HEK293 (cell line): ENCODE results near the gene SAMD4B.

Source experiments
- CTCF ChIA-PET: fragments of 350-600 bp; formaldehyde crosslinking; extraction: SDS; loops from one replicate; lab custom pipeline; 2021; ENCODE audit warnings: antibody characterized with exemption; lab: Yijun Ruan, JAX
- POLR2A ChIA-PET: fragments of 300-600 bp; formaldehyde crosslinking; extraction: SDS; loops from one replicate; lab custom pipeline; 2020; ENCODE audit warnings: antibody characterized with exemption, inconsistent platforms; lab: Yijun Ruan, JAX
- H3K27ac ChIP-seq: fragments of 200-500 bp; sonication (Bioruptor generic); 2 replicates; pipeline ENCODE4 v1.5.1; 2014; ENCODE audit warnings: low read depth, low read length, control low read depth, inconsistent platforms; ENCODE audit errors: extremely low read depth
- H3K36me3 ChIP-seq, 2 experiments: fragments of 200-500 bp in 1 of 2; sonication (Bioruptor generic) in 1 of 2; 1 replicate in 1 of 2; 2 replicates in 1 of 2; pipeline ENCODE4 v1.5.1; 2014 to 2017; ENCODE audit warnings: inconsistent platforms in 2 of 2, low read length in 2 of 2; ENCODE audit not compliant: control insufficient read depth in 2 of 2, insufficient read depth in 1 of 2
- H3K4me1 ChIP-seq: fragments of 200-500 bp; sonication (Bioruptor generic); 2 replicates; pipeline ENCODE4 v1.5.1; 2014; ENCODE audit warnings: mild to moderate bottlenecking, low read length, inconsistent platforms; ENCODE audit not compliant: control insufficient read depth, insufficient read depth
- H3K4me3 ChIP-seq: 2 replicates; pipeline ENCODE4 v1.5.1; 2011; ENCODE audit warnings: low read depth, mild to moderate bottlenecking, control low read depth, low read length, moderate library complexity
- H3K9me3 ChIP-seq: fragments of 200-500 bp; sonication (Bioruptor generic); 2 replicates; pipeline ENCODE4 v1.5.1; 2014; ENCODE audit warnings: low read depth, low read length, inconsistent platforms; ENCODE audit not compliant: control insufficient read depth, insufficient read depth
- BCL11B ChIP-seq: fragments of 450-650 bp; formaldehyde crosslinking; IDR thresholded peaks from 2 replicates; pipeline ENCODE4 v1.5.1; 2016; ENCODE audit warnings: low read depth, missing biosample characterization, missing genetic modification characterization
- HIC1 ChIP-seq: fragments of 450-650 bp; formaldehyde crosslinking; IDR thresholded peaks from 2 replicates; pipeline ENCODE4 v1.5.1; 2016; ENCODE audit warnings: missing biosample characterization, missing genetic modification characterization
- SP7 ChIP-seq: fragments of 450-650 bp; formaldehyde crosslinking; IDR thresholded peaks from 2 replicates; pipeline ENCODE4 v1.5.1; 2016; ENCODE audit warnings: missing biosample characterization, missing genetic modification characterization
- ZBTB20 ChIP-seq: fragments of 450-650 bp; formaldehyde crosslinking; IDR thresholded peaks from 2 replicates; pipeline ENCODE4 v1.5.1; 2016; ENCODE audit warnings: missing biosample characterization, missing genetic modification characterization
- ZBTB48 ChIP-seq: fragments of 450-650 bp; formaldehyde crosslinking; IDR thresholded peaks from 2 replicates; pipeline ENCODE4 v1.5.1; 2016; ENCODE audit warnings: missing biosample characterization, missing genetic modification characterization
- ZFP37 ChIP-seq: fragments of 450-650 bp; formaldehyde crosslinking; IDR thresholded peaks from 2 replicates; pipeline ENCODE4 v1.5.1; 2016; ENCODE audit warnings: missing biosample characterization, missing genetic modification characterization
- ZFP69B ChIP-seq: fragments of 450-650 bp; formaldehyde crosslinking; IDR thresholded peaks from 2 replicates; pipeline ENCODE4 v1.5.1; 2016; ENCODE audit warnings: missing biosample characterization, missing genetic modification characterization
- ZIC2 ChIP-seq: fragments of 450-650 bp; formaldehyde crosslinking; IDR thresholded peaks from 2 replicates; pipeline ENCODE4 v1.5.1; 2016; ENCODE audit warnings: missing biosample characterization, missing genetic modification characterization
- ZNF280D ChIP-seq: fragments of 450-650 bp; formaldehyde crosslinking; IDR thresholded peaks from 2 replicates; pipeline ENCODE4 v1.5.1; 2016; ENCODE audit warnings: missing biosample characterization, missing genetic modification characterization
- ZNF416 ChIP-seq: fragments of 450-650 bp; formaldehyde crosslinking; IDR thresholded peaks from 2 replicates; pipeline ENCODE4 v1.5.1; 2016; ENCODE audit warnings: missing biosample characterization, missing genetic modification characterization
- ZNF423 ChIP-seq: fragments of 450-650 bp; formaldehyde crosslinking; IDR thresholded peaks from 2 replicates; pipeline ENCODE4 v1.5.1; 2016; ENCODE audit warnings: missing biosample characterization, missing genetic modification characterization
- ZNF600 ChIP-seq: fragments of 450-650 bp; formaldehyde crosslinking; IDR thresholded peaks from 2 replicates; pipeline ENCODE4 v1.5.1; 2016; ENCODE audit warnings: missing biosample characterization, missing genetic modification characterization
- ZNF610 ChIP-seq: fragments of 450-650 bp; formaldehyde crosslinking; IDR thresholded peaks from 2 replicates; pipeline ENCODE4 v1.5.1; 2016; ENCODE audit warnings: missing biosample characterization, missing genetic modification characterization, borderline replicate concordance
- ZNF670 ChIP-seq: fragments of 450-650 bp; formaldehyde crosslinking; IDR thresholded peaks from 2 replicates; pipeline ENCODE4 v1.5.1; 2016; ENCODE audit warnings: missing biosample characterization, missing genetic modification characterization, low read depth
- ZSCAN23 ChIP-seq: fragments of 450-650 bp; formaldehyde crosslinking; IDR thresholded peaks from 2 replicates; pipeline ENCODE4 v1.5.1; 2016; ENCODE audit warnings: missing biosample characterization, missing genetic modification characterization
- ZXDB ChIP-seq: fragments of 450-650 bp; formaldehyde crosslinking; IDR thresholded peaks from 2 replicates; pipeline ENCODE4 v1.5.1; 2016; ENCODE audit warnings: missing biosample characterization, missing genetic modification characterization
- TF ChIP-seq, protein P1 (sequence below): fragments of 450-650 bp; formaldehyde crosslinking; IDR thresholded peaks from 2 replicates; pipeline ENCODE4 v1.5.1; 2016; ENCODE audit warnings: missing biosample characterization, missing genetic modification characterization

Gene SAMD4B

DNA sequence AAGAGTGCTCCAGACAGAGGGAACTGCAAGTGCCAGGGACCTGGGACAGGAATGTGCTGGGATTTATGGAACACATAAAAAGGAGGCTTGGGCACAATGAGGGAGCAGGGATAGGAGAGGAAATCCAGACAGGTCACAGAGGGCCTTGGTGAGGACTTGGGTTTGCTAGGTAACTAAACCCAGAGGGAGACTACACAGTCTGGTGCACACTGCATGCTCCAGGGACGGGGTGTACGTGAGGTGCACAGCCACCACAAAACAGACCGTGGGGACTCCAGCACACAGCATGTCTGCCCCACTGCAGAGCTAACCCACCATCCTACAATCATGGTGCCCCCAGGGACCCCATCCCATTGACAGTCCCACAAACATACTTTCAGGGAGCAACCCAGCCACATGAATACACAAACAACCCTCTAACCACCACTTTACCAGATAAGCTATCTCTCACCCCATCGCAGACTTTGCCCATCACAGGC lies 58.9 kb downstream of the SAMD4B start:
- peaks cover 26% of the 10 kb centered on the region for H3K4me1 ChIP-seq

More for the DNA sequence above, 58.9 kb downstream of the SAMD4B start:
- ChIA-PET POLR2A (interaction anchor here (0.8 to 11.2 kb wide), 4 partner anchors 10 to 79 kb away, joined by 4 to 175 read pairs (median 64); partner anchors contain the start of genes MED29, PAF1, PLEKHG2 and RPS16), CTCF (interaction anchor here (0.6 to 3.7 kb wide), 8 partner anchors 10 to 1197 kb away, joined by 3 to 63 read pairs (median 3); partner anchors contain the start of genes FBL, MED29, PAF1 and PLEKHG2)
- Histone ChIP-seq H3K36me3 (peaks cover 11 to 14% of the 10 kb centered on the region in 2 experiments), H3K9me3 (no peaks in the 10 kb centered on the region), H3K4me3 (no peak overlapping the region), H3K27ac (peak overlapping the region; percentile 18; the same call in 1 of the 2 replicates)
- TF ChIP-seq ZNF670 (no peak), ZBTB48 (0 out of 2 replicates have a peak, but pooled peaks have one; percentile 33), ZFP37 (0 out of 2 replicates have a peak, but pooled peaks have one; percentile 19), HIC1 (tag by site-specific recombination) (0 out of 2 replicates have a peak, but pooled peaks have one; percentile 31), SP7 (tag by site-specific recombination) (peak; percentile 86), ZFP69B (tag by site-specific recombination) (0 out of 2 replicates have a peak, but pooled peaks have one; percentile 14), ZNF600 (tag by site-specific recombination) (peak; percentile 80; the same call in 1 of the 2 replicates), ZNF423 (tag by site-specific recombination) (no peak), ZXDB (tag by site-specific recombination) (peak; percentile 27; the same call in 1 of the 2 replicates), BCL11B (tag by site-specific recombination) (0 out of 2 replicates have a peak, but pooled peaks have one; percentile 15), ZSCAN23 (tag by site-specific recombination) (0 out of 2 replicates have a peak, but pooled peaks have one; percentile 34), ZIC2 (tag by site-specific recombination) (0 out of 2 replicates have a peak, but pooled peaks have one; percentile 10), ZBTB20 (tag by site-specific recombination) (0 out of 2 replicates have a peak, but pooled peaks have one; percentile 43), ZNF610 (tag by site-specific recombination) (no peak), ZNF416 (tag by site-specific recombination) (peak; percentile 62; the same call in 1 of the 2 replicates), ZNF280D (no peak)
- TF ChIP-seq, protein P1, sequence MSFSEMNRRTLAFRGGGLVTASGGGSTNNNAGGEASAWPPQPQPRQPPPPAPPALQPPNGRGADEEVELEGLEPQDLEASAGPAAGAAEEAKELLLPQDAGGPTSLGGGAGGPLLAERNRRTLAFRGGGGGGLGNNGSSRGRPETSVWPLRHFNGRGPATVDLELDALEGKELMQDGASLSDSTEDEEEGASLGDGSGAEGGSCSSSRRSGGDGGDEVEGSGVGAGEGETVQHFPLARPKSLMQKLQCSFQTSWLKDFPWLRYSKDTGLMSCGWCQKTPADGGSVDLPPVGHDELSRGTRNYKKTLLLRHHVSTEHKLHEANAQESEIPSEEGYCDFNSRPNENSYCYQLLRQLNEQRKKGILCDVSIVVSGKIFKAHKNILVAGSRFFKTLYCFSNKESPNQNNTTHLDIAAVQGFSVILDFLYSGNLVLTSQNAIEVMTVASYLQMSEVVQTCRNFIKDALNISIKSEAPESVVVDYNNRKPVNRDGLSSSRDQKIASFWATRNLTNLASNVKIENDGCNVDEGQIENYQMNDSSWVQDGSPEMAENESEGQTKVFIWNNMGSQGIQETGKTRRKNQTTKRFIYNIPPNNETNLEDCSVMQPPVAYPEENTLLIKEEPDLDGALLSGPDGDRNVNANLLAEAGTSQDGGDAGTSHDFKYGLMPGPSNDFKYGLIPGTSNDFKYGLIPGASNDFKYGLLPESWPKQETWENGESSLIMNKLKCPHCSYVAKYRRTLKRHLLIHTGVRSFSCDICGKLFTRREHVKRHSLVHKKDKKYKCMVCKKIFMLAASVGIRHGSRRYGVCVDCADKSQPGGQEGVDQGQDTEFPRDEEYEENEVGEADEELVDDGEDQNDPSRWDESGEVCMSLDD = peak; percentile 63; the same call in 1 of the 2 replicates
